ENCODE data around the gene KIAA0825. TPM values are rescaled to one million over a fixed set of nuclear protein-coding genes. Genes with fewer than 3 reads are reported as not detected.
"Not testable (repeated sequence)": the region's sequence is repeated elsewhere in the genome, so short reads cannot be mapped to it uniquely, and the experiment has no call there.

The KIAA0825 gene
- total RNA-seq, 1 donor from 2014 or later = 4.2 TPM

- Mint-ChIP-seq H3K27ac (no peak overlapping the region), H3K27me3 (no peaks in the 10 kb centered on the region)
- TF ChIP-seq CTCF (conservative IDR thresholded peaks at IDR 0.05) = no peak
These were observed 43.2 kb downstream of the KIAA0825 start for GRCh38 chr5:94575196-94575595.

GRCh38 chr5:94573349-94573748, 45.1 kb downstream of the KIAA0825 start:
- not testable (repeated sequence) for H3K4me3 Mint-ChIP-seq; H3K27me3 Mint-ChIP-seq; H3K36me3 Mint-ChIP-seq; DNase-seq (ENCODE audit: extremely low spot score, unreplicated experiment); H3K4me1 Mint-ChIP-seq (ENCODE audit: unreplicated experiment); H3K9me3 Mint-ChIP-seq; H3K27ac Mint-ChIP-seq

More at GRCh38 chr5:94575196-94575595, 43.2 kb downstream of the KIAA0825 start:
- no peaks in the 10 kb centered on the region for H3K9me3 Mint-ChIP-seq
- DNase-seq (ENCODE audit: extremely low spot score, unreplicated experiment) = no peak
- H3K4me3 Mint-ChIP-seq = no peak overlapping the region
- H3K4me1 Mint-ChIP-seq (ENCODE audit: unreplicated experiment) = no peaks in the 10 kb centered on the region
- H3K36me3 Mint-ChIP-seq = no peaks in the 10 kb centered on the region

- H3K27ac Mint-ChIP-seq = no peak overlapping the region
- H3K4me1 Mint-ChIP-seq (ENCODE audit: unreplicated experiment) = no peaks in the 10 kb centered on the region
- DNase-seq (ENCODE audit: extremely low spot score, unreplicated experiment) = no peak
- no peak for TF ChIP-seq CTCF (conservative IDR thresholded peaks at IDR 0.05)
- H3K9me3 Mint-ChIP-seq = no peaks in the 10 kb centered on the region
- no peaks in the 10 kb centered on the region for H3K36me3 Mint-ChIP-seq
- H3K4me3 Mint-ChIP-seq = no peak overlapping the region
- H3K27me3 Mint-ChIP-seq = no peaks in the 10 kb centered on the region
These were observed 47.0 kb downstream of the KIAA0825 start for GRCh38 chr5:94571415-94571814.

- no peak overlapping the region for H3K27ac Mint-ChIP-seq
- TF ChIP-seq CTCF (conservative IDR thresholded peaks at IDR 0.05) = no peak
- H3K4me1 Mint-ChIP-seq (ENCODE audit: unreplicated experiment) = no peaks in the 10 kb centered on the region
- no peaks in the 10 kb centered on the region for H3K36me3 Mint-ChIP-seq
- no peaks in the 10 kb centered on the region for H3K9me3 Mint-ChIP-seq
- no peak for DNase-seq (ENCODE audit: extremely low spot score, unreplicated experiment)
- no peak overlapping the region for H3K4me3 Mint-ChIP-seq
- H3K27me3 Mint-ChIP-seq = no peaks in the 10 kb centered on the region
These were observed 53.6 kb downstream of the KIAA0825 start for GRCh38 chr5:94564812-94565211.

- H3K4me3 Mint-ChIP-seq = no peak overlapping the region
These were observed 56.0 kb downstream of the KIAA0825 start for GRCh38 chr5:94562327-94562971.

More at GRCh38 chr5:94562327-94562971, 56.0 kb downstream of the KIAA0825 start:
- Mint-ChIP-seq H3K36me3 (peaks cover 5% of the 10 kb centered on the region), H3K9me3 (no peaks in the 10 kb centered on the region), H3K27ac (no peak overlapping the region), H3K27me3 (no peaks in the 10 kb centered on the region), H3K4me1 (ENCODE audit: unreplicated experiment) (peaks cover 5% of the 10 kb centered on the region)
- TF ChIP-seq CTCF (conservative IDR thresholded peaks at IDR 0.05) = no peak
- no peak for DNase-seq (ENCODE audit: extremely low spot score, unreplicated experiment)

Data from type B pancreatic cell (in vitro differentiated cells).